Stomach (tissue), 9 donors: Measurements from ENCODE around the gene NODAL. TPM values are rescaled to one million over a fixed set of nuclear protein-coding genes. Genes with fewer than 3 reads are reported as not detected.

ENCODE experiments used
- DNase-seq, 2 donors: peaks; one replicate each; pipeline versions ENCODE4 v3.0.0 to v3.0.0-alpha.2; 2013 to 2019
- H3K27ac ChIP-seq, 5 donors: fragments of 200-600 bp in 4 of 5; sonication (generic) in 4 of 5; one replicate each; pipeline ENCODE4 v1.5.1; 2013 to 2019; ENCODE audit warnings: mild to moderate bottlenecking in 1 of 5, moderate library complexity in 1 of 5
- H3K27me3 ChIP-seq, 3 donors: fragments of 200-600 bp; sonication (generic); one replicate each; pipeline ENCODE4 v1.5.1; 2017 to 2019; ENCODE audit warnings: mixed run types in 1 of 3
- H3K36me3 ChIP-seq, 4 donors: fragments of 200-600 bp; sonication (generic); 1 replicate in 3 of 4; 2 replicates in 1 of 4; pipeline ENCODE4 v1.5.1; 2016 to 2019
- H3K4me1 ChIP-seq, 4 donors: fragments of 200-600 bp; sonication (generic); one replicate each; pipeline ENCODE4 v1.5.1; 2016 to 2019
- H3K4me3 ChIP-seq, 4 donors: fragments of 200-600 bp; sonication (generic) in 3 of 4; one replicate each; pipeline ENCODE4 v1.5.1; 2016 to 2019; ENCODE audit warnings: mild to moderate bottlenecking in 1 of 4
- H3K9me3 ChIP-seq, 4 donors: fragments of 200-600 bp; sonication (generic); one replicate each; pipeline ENCODE4 v1.5.1; 2016 to 2019
- CTCF ChIP-seq, 7 experiments: fragments of 450-650 bp in 4 of 7; fragments of 200-600 bp in 3 of 7; sonication (generic) in 3 of 7; IDR thresholded peaks; one replicate each; pipeline ENCODE4 v1.5.1; 2016 to 2019; ENCODE audit warnings: antibody characterized with exemption in 7 of 7, control low read depth in 2 of 7, mild to moderate bottlenecking in 1 of 7
- EP300 ChIP-seq: sonication (generic); formaldehyde crosslinking; IDR thresholded peaks from one replicate; pipeline ENCODE4 v1.6.1; 2017; ENCODE audit warnings: antibody characterized with exemption
- POLR2A ChIP-seq, 4 donors: fragments of 450-650 bp; IDR thresholded peaks; one replicate each; pipeline ENCODE4 v1.6.1; 2016; ENCODE audit warnings: antibody characterized with exemption in 4 of 4, control low read depth in 2 of 4, mild to moderate bottlenecking in 1 of 4, moderate library complexity in 1 of 4
- POLR2AphosphoS5 ChIP-seq, 3 donors: sonication (generic); formaldehyde crosslinking; IDR thresholded peaks; one replicate each; pipeline ENCODE4 v1.6.1; 2016; ENCODE audit warnings: antibody characterized with exemption in 3 of 3
- WGBS, 5 donors: extraction: QIAGEN DNeasy Blood & Tissue Kit in 3 of 5; methylation state at CpG; one replicate each; pipeline versions ENCODE4 v1.1.5 to v1.1.7; 2013 to 2018; 5-methylcytosine and 5-hydroxymethylcytosine counted together
- intact Hi-C: fragments of 100-400 bp; cut with DNase I; formaldehyde crosslinking; loops from one replicate; pipeline ENCODE4 v1.15.1; 2023; ENCODE audit warnings: low total_unique reads
- polyA plus RNA-seq, 3 donors: library from polyadenylated mRNA; stranded (reverse); fragments of 200-250 nt; gene quantifications; one replicate each; pipeline ENCODE4 v1.2.3, GENCODE V29; 2013
- total RNA-seq, 5 donors: library from RNA; depleted of rRNA; stranded (reverse); fragments of >200 nt; gene quantifications; one replicate each; pipeline versions ENCODE4 v1.1.0 to v1.2.3, GENCODE V29; 2014 to 2016
- donor health status: healthy with polysubstance abuse.
- donor health status: Bipolar disorder and iron deficiency.
- donor health status: healthy.

NODAL gene
- total and polyA plus RNA-seq, 8 donors, result not detected

- Histone ChIP-seq H3K9me3 (no peaks in the 10 kb centered on the region), H3K27me3 (no peaks in the 10 kb centered on the region), H3K4me3 (peak overlapping the region; percentile 78 to 98 (median 82)), H3K4me1 (peaks cover 19 to 40% (median 33%) of the 10 kb centered on the region in 4 donors), H3K36me3 (no peaks in the 10 kb centered on the region), H3K27ac (peak overlapping the region in 4 of 5 donors; percentile 98 to 100 (median 100))
- no peak for TF ChIP-seq POLR2AphosphoS5 (IDR thresholded peaks at IDR 0.05)
- no peak for TF ChIP-seq CTCF (IDR thresholded peaks at IDR 0.05)
- WGBS, 5 donors, result 2 to 4% (median 4%) methylated on average over 12 of the region's 12 CpGs
- no peak for DNase-seq
- intact Hi-C loops, result no loop called here
These were observed 37.9 kb downstream of the NODAL start for GRCh38 chr10:70403483-70404035.

GRCh38 chr10:70399177-70399576, 42.3 kb downstream of the NODAL start:
- no peak for DNase-seq
- Histone ChIP-seq H3K4me1 (peaks cover 0 to 11% (median 3%) of the 10 kb centered on the region in 4 donors), H3K27me3 (no peaks in the 10 kb centered on the region), H3K36me3 (no peaks in the 10 kb centered on the region), H3K9me3 (no peaks in the 10 kb centered on the region), H3K27ac (no peak overlapping the region), H3K4me3 (no peak overlapping the region)
- 89 to 94% (median 92%) methylated on average over 3 of the region's 3 CpGs for WGBS, 5 donors
- intact Hi-C loops, result no loop called here
- TF ChIP-seq EP300 (no peak), CTCF (IDR thresholded peaks at IDR 0.05) (no peak), POLR2A (IDR thresholded peaks at IDR 0.05) (no peak), POLR2AphosphoS5 (IDR thresholded peaks at IDR 0.05) (no peak)

- 76 to 91% (median 85%) methylated on average over 1 of the region's 1 CpG for WGBS, 5 donors
- intact Hi-C loops, result no loop called here
- no peak for DNase-seq
- Histone ChIP-seq H3K27me3 (no peaks in the 10 kb centered on the region), H3K4me1 (peaks cover 0 to 6% (median under 1%) of the 10 kb centered on the region in 4 donors), H3K36me3 (no peaks in the 10 kb centered on the region), H3K4me3 (no peak overlapping the region), H3K9me3 (no peaks in the 10 kb centered on the region), H3K27ac (no peak overlapping the region)
- no peak for TF ChIP-seq CTCF (IDR thresholded peaks at IDR 0.05)
- TF ChIP-seq EP300, result no peak
- no peak for TF ChIP-seq POLR2AphosphoS5 (IDR thresholded peaks at IDR 0.05)
- no peak for TF ChIP-seq POLR2A (IDR thresholded peaks at IDR 0.05)
These were observed 45.3 kb downstream of the NODAL start for GRCh38 chr10:70396140-70396539.

- intact Hi-C loops, result no loop called here
- H3K9me3 ChIP-seq, result no peaks in the 10 kb centered on the region
- WGBS, 5 donors, result 27 to 42% (median 30%) methylated on average over 4 of the region's 4 CpGs
- H3K27ac ChIP-seq, result no peak overlapping the region
- no peaks in the 10 kb centered on the region for H3K36me3 ChIP-seq
- H3K4me3 ChIP-seq, result no peak overlapping the region
- TF ChIP-seq EP300 (no peak), POLR2A (IDR thresholded peaks at IDR 0.05) (no peak), POLR2AphosphoS5 (IDR thresholded peaks at IDR 0.05) (no peak), CTCF (IDR thresholded peaks at IDR 0.05) (no peak)
- no peaks in the 10 kb centered on the region for H3K27me3 ChIP-seq
- DNase-seq, result no peak
- peaks cover 0 to 14% (median 6%) of the 10 kb centered on the region in 4 donors for H3K4me1 ChIP-seq
These were observed 49.8 kb downstream of the NODAL start for GRCh38 chr10:70391654-70392053.

Other genes starting within 250 kb of the NODAL start
- 100 to 1,000 TPM in 2 of 5 donors, 10 to 100 TPM in 3; 18.1 to 140 (median 93.9) TPM for gene PPA1, start 208.3 kb downstream of the NODAL start, total RNA-seq
- gene PPA1, start 208.3 kb downstream of the NODAL start, polyA plus RNA-seq, result 100 to 1,000 TPM; 152 to 217 (median 162) TPM
- under 1 TPM in 2 of 5 donors, not detected in 3; under 0.01 to 0.45 TPM for gene NPFFR1, start 157.7 kb downstream of the NODAL start, total RNA-seq
- under 1 TPM in 1 of 3 donors, not detected in 2; 0.05 TPM for gene NPFFR1, start 157.7 kb downstream of the NODAL start, polyA plus RNA-seq
- 10 to 100 TPM in 1 of 5 donors, 1 to 10 TPM in 3, under 1 TPM in 1; 0.29 to 47.8 (median 2.3) TPM for gene LRRC20, start 59.1 kb downstream of the NODAL start, total RNA-seq
- 1 to 10 TPM; 3.3 to 6.1 (median 4.0) TPM for gene LRRC20, start 59.1 kb downstream of the NODAL start, polyA plus RNA-seq
- 10 to 100 TPM; 24.0 to 74.7 (median 64.3) TPM for gene EIF4EBP2, start 37.5 kb downstream of the NODAL start, total RNA-seq
- gene EIF4EBP2, start 37.5 kb downstream of the NODAL start, polyA plus RNA-seq, result 10 to 100 TPM; 18.9 to 43.2 (median 32.4) TPM
- gene PALD1, start 37.1 kb upstream of the NODAL start, total RNA-seq, result 10 to 100 TPM in 2 of 5 donors, 1 to 10 TPM in 3; 3.6 to 25.1 (median 8.1) TPM
- 1 to 10 TPM; 2.4 to 3.0 (median 2.7) TPM for gene PALD1, start 37.1 kb upstream of the NODAL start, polyA plus RNA-seq
- gene PRF1, start 161.1 kb upstream of the NODAL start, total RNA-seq, result 1 to 10 TPM in 3 of 5 donors, under 1 TPM in 1, not detected in 1; under 0.01 to 2.3 (median 1.4) TPM
- 10 to 100 TPM in 1 of 3 donors, 1 to 10 TPM in 1, under 1 TPM in 1; 0.73 to 11.0 (median 1.4) TPM for gene PRF1, start 161.1 kb upstream of the NODAL start, polyA plus RNA-seq
- 1 to 10 TPM in 3 of 5 donors, not detected in 2; 7.0 to 9.4 (median 7.3) TPM for gene ADAMTS14, start 230.8 kb upstream of the NODAL start, total RNA-seq
- under 1 TPM; 0.33 to 0.92 (median 0.62) TPM for gene ADAMTS14, start 230.8 kb upstream of the NODAL start, polyA plus RNA-seq